H1 (cell line): ENCODE results near the gene CASZ1. TPM values are rescaled to one million over a fixed set of nuclear protein-coding genes. Genes with fewer than 3 reads are reported as not detected.

Experiments
- POU5F1 ChIP-seq: IDR thresholded peaks from 2 replicates; pipeline ENCODE4 v1.6.1; 2011; ENCODE audit warnings: low read depth, mild to moderate bottlenecking, low read length, moderate library complexity
- polyA plus RNA-seq, 7 experiments: library from polyadenylated mRNA; depleted of rRNA in 3 of 7; stranded (reverse) in 5 of 7; unstranded in 2 of 7; fragments of >200 nt in 5 of 7; fragments of 200-250 nt in 2 of 7; gene quantifications; 1 replicate in 5 of 7; 2 replicates in 1 of 7; 4 replicates in 1 of 7; pipeline versions ENCODE4 v1.2.1 to v1.2.3, GENCODE V29; 2011 to 2013; ENCODE audit warnings: missing spikeins in 2 of 7, mixed read lengths in 2 of 7
- total RNA-seq: library from RNA; stranded (reverse); fragmentation: NEBNext Ultra II Directional; extraction: Animal tissue kit (Norgen Biotek cat#: 25700); gene quantifications from 2 replicates; pipeline ENCODE4 v1.2.1, GENCODE V29; 2021

The CASZ1 gene
- total and polyA plus RNA-seq, 2 of the 8 experiments (the other 6 are each of a cell fraction or from before 2014, with no cell fraction given) = 4.4 to 7.7 TPM

DNA sequence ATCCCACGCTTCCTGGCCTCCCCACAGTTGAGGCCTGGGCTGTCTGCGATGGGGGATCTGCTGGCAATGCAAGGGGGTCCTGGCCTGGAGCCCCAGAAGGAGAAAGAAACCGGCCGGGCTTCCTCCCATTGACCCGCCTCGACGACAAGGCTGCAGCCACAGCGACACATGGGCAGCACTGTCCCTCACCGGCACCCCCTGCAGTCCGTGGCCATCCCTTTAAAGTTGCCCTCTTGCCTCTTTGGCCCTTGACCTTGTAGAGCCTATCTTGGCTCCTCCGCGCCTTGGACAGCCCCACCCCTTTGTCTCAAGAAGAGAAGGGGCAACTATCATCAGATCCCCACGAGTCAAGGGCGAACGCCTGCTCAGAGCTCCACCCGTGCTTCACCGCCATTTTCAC, 106.0 kb downstream of the CASZ1 start (continued):
- no peak for TF ChIP-seq POU5F1
